HCT116 (cell line): ENCODE data around the gene RPTOR.

Experiments
- EZH2 ChIP-seq: fragments of 200-600 bp; sonication (generic); IDR thresholded peaks from 2 replicates; pipeline ENCODE4 v1.6.1; 2017; ENCODE audit warnings: antibody characterized with exemption, mixed run types
- EZH2phosphoT487 ChIP-seq: fragments of 200-600 bp; IDR thresholded peaks from 2 replicates; pipeline ENCODE4 v1.6.1; 2018; ENCODE audit warnings: antibody characterized with exemption, borderline replicate concordance
- FOSL1 ChIP-seq: IDR thresholded peaks from 2 replicates; pipeline ENCODE4 v1.6.1; 2012; ENCODE audit warnings: low read depth
- POLR2AphosphoS5 ChIP-seq: IDR thresholded peaks from 2 replicates; pipeline ENCODE4 v1.6.1; 2011; ENCODE audit warnings: mild to moderate bottlenecking, low read depth, low read length, moderate library complexity
- TF ChIP-seq, protein P1 (sequence below), 3 experiments: fragments of 200-600 bp in 1 of 3; sonication (generic) in 1 of 3; IDR thresholded peaks in 2 of 3; conservative IDR thresholded peaks in 1 of 3; 2 replicates each; pipeline ENCODE4 v1.5.1; 2012 to 2017; ENCODE audit warnings: low read depth in 2 of 3, low read length in 2 of 3, antibody characterized with exemption in 1 of 3, borderline replicate concordance in 1 of 3, control low read depth in 1 of 3, mild to moderate bottlenecking in 1 of 3, mixed read lengths in 1 of 3, mixed run types in 1 of 3, moderate library complexity in 1 of 3; ENCODE audit not compliant: insufficient read depth in 1 of 3

DNA sequence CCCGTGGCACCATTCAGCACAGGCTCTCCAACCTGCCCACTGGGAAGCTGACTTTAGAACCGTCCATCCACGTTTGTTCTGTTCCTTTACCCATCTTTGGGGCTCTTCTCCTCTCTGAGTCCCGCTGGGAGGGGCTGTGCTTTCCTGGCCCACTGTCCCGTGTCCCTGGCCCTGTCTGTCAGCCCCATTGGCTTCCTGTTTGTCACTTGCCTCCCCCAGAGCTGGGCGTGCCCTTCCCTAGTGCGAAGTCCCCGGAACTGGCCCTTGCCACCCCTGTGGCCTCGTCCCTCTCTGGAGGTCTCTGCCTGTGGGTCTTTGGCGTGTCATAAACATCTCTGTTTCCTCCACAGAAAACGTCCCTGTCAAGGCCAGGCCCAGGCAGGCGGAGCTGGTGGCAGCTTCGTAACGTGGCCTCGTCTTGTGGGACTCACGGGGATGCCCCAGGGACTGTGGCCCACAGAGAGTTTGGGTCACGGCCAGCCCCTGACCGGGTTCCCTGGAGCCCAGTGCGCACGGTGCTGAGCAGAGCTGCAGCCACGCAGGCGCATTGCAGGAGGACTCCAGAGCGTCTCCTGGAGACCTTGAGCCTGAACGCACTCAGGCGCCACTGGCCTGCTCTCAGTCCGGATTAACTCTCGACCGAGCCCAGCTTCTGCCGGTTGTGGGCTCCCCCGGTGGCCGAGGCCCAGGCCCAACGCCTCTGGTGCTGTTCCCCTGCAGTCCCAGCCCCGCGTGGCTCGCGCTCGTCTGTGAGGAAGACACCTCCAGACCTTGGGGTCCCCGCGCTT, 454.3 kb downstream of the RPTOR start:
- TF ChIP-seq, protein P1, sequence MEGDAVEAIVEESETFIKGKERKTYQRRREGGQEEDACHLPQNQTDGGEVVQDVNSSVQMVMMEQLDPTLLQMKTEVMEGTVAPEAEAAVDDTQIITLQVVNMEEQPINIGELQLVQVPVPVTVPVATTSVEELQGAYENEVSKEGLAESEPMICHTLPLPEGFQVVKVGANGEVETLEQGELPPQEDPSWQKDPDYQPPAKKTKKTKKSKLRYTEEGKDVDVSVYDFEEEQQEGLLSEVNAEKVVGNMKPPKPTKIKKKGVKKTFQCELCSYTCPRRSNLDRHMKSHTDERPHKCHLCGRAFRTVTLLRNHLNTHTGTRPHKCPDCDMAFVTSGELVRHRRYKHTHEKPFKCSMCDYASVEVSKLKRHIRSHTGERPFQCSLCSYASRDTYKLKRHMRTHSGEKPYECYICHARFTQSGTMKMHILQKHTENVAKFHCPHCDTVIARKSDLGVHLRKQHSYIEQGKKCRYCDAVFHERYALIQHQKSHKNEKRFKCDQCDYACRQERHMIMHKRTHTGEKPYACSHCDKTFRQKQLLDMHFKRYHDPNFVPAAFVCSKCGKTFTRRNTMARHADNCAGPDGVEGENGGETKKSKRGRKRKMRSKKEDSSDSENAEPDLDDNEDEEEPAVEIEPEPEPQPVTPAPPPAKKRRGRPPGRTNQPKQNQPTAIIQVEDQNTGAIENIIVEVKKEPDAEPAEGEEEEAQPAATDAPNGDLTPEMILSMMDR (IDR thresholded peaks at IDR 0.05 in 2 of 3, conservative IDR thresholded peaks at IDR 0.05 in 1 of 3; ENCODE audit: borderline replicate concordance in 1 of 3, insufficient read depth in 1 of 3, low read depth in 2 of 3, low read length in 2 of 3), result no peak
- no peak for TF ChIP-seq EZH2
- TF ChIP-seq FOSL1, result no peak
- TF ChIP-seq EZH2phosphoT487, result no peak
- TF ChIP-seq POLR2AphosphoS5, result no peak
